Kidney capillary endothelial cell (primary cell): ENCODE measurements around the gene MYORG.
"Not testable (repeated sequence)": the region's sequence is repeated elsewhere in the genome, so short reads cannot be mapped to it uniquely, and the experiment has no call there.

Source experiments
- DNase-seq: peaks from one replicate; pipeline ENCODE4 v3.0.0-alpha.2; 2018; ENCODE audit warnings: low spot score

The MYORG gene

DNA sequence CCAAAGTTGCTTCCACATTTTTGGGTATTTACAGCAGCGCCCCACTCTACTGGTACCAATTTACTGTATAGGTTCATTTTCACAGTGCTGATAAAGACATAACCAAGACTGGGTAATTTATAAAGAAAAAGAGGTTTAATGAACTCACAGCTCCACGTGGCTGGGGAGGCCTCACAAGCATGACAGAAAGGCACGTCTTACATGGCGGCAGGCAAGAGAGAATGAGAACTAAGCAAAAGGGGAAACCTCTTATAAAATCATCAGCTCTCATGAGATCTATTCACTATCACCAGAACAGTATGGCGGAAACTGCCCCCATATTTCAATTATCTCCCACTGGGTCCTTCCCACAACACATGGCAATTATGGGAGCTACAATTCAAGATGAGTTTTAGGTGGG lies 7.9 kb downstream of the MYORG start:
- not testable (repeated sequence) for DNase-seq

DNA sequence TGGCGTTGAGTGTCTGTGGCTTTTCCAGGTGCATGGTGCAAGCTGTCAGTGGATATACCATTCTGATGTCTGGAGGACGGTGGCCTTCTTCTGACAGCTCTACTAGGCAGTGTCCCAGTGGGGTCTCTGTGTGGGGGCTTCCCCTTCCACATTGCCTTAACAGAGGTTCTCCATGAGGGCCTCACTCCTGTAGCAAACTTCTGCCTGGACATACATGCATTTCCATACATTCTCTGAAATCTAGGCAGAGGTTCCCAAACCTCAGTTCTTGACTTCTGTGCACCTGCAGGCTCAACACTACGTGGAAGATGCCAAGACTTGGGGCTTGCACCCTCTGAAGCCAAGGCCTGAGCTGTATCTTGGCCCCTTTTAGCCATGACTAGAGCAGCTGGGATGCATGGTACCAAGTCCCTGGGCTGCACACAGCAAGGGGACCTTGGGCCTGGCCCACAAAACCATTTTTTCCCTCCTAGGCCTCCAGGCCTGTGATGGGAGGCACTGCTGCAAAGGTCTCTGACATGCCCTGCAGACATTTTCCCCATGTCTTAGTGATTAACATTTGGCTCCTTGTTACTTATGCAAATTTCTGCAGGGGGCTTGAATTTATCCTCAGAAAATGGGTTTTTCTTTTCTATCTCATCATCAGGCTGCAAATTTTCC lies 8.8 kb downstream of the MYORG start:
- not testable (repeated sequence) for DNase-seq

DNA sequence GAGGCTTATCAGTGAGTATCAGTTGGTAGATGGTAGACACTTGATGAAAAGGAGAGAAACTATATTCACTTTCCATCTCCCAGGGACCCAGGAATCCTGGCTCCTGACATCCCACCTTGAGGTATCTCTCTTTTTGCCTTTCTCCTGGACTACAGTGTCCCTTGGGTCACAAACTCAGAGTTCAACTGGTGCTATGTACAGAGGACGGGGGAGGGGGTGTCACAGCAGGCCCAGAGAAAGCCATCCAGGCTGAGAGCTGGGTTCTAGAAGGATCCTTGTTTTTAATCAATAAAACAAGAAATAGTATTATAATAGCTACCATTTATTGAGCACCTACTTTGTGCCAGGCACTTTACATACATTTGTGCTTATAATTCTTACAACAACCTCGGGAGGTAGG lies 10.3 kb downstream of the MYORG start:
- no peak for DNase-seq

GRCh38 chr9:34365282-34365681 lies 11.4 kb downstream of the MYORG start:
- no peak for DNase-seq

- no peak for DNase-seq
Measured at GRCh38 chr9:34363619-34364351, 12.9 kb downstream of the MYORG start.

GRCh38 chr9:34362614-34363214 lies 14.0 kb downstream of the MYORG start:
- no peak for DNase-seq

- DNase-seq: not testable (repeated sequence)
Measured at GRCh38 chr9:34352957-34353356, 23.7 kb downstream of the MYORG start.

- DNase-seq: not testable (repeated sequence)
Measured at GRCh38 chr9:34352122-34352652, 24.5 kb downstream of the MYORG start.

- DNase-seq: no peak
Measured at GRCh38 chr9:34349324-34349723, 27.4 kb downstream of the MYORG start.

DNA sequence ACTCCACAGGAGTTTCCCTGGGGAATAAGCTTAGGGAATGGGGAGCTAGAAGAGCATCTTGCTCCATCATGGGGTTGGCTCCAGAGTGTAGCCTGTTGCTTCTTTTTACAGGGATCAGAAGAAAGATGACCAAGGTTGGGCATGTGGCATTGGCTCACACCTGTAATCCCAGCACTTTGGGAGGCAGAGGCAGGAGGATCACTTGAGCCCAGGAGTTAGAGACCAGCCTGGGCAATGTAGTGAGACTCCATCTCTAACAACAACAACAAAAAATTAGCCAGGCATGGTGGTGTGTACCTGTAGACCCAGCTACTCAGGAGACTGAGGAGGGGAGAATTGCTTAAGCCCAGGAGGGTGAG lies 28.9 kb downstream of the MYORG start:
- no peak for DNase-seq

DNA sequence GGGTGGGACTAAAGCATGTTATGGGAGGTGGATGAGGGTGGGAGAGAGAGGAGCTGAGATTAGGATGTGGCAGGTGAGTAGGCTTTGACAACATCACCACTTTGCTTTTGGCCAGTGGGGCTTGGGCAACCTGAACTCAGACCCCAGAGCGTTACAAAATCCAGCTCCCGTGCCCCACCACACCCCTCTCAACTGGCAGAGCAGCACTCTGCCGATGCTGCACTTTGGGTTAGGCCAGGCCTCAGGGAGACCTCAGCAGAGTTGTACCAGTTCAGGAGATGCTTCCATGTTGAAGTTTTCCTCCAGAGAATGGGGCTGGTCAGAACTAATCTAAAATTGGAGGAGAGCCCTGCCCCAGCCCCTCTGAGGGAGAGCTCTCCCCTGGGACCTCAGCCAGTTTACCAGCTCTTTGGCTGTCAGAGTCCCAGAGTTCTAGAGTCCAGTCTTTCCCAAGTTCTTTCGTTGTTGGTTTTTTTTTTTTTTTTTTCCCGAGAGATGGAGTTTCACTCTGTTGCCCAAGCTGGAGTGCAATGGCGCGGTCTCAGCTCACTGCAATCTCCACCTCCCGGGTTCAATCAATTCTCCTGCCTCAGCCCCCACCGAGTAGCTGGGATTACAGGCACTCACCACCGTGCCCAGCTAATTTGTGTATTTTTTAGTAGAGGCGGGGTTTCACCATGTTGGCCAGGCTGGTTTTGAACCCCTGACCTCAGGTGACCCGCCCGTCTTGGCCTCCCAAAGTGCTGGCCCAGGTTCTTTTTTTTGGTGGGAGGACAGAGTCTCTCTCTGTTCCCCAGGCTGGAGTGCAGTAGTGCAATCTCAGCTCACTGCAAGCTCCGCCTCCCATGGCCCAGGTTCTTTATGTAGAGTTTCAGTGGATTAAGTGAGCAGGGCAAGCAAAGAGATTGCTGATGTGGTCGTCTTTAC lies 29.6 kb downstream of the MYORG start:
- DNase-seq: no peak

- DNase-seq: no peak
Measured at GRCh38 chr9:34343605-34344004, 33.1 kb downstream of the MYORG start.

DNA sequence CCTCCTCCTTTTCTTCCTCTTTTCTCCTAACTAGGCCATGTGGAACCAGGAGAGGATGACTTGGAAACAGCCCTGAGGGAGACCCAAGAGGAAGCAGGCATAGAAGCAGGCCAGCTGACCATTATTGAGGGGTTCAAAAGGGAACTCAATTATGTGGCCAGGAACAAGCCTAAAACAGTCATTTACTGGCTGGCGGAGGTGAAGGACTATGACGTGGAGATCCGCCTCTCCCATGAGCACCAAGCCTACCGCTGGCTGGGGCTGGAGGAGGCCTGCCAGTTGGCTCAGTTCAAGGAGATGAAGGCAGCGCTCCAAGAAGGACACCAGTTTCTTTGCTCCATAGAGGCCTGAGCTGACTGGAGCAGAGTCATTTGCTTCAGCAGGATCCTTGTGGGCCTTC lies 33.6 kb downstream of the MYORG start:
- DNase-seq: no peak

- DNase-seq: no peak
Measured at GRCh38 chr9:34341659-34342295, 34.9 kb downstream of the MYORG start.

DNA sequence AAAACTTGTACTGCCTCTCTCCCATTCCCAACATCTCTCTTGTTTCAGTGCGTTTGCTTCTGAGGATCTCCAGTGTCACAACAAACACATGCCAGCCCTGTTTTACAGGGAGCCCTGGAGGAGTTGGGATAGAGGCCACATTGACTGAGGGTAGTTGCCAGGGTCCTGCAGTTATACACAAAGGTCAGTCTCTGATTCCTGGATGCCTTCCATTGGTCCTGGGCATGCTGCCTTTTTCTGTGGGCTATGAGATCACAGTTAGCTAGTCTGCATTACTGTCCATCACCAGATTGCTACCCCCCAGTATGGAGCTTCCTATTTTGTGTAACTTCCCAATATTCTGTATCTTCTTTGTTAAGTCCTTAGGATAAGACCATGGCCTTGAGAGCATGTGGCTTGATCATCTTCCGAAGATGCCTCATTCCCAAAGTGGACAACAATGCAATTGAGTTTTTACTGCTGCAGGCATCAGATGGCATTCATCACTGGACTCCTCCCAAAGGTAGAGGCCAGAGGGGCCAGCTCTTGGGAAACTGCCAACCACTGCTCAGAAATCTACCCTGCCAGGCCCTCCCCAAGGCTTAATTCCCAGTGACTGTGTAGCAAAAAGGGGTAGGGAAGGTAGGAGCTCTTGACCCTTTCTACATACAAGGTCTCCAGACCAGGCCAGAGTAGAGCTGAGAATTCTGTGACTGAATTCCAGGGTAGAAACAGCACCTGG lies 37.9 kb downstream of the MYORG start:
- DNase-seq: no peak

DNA sequence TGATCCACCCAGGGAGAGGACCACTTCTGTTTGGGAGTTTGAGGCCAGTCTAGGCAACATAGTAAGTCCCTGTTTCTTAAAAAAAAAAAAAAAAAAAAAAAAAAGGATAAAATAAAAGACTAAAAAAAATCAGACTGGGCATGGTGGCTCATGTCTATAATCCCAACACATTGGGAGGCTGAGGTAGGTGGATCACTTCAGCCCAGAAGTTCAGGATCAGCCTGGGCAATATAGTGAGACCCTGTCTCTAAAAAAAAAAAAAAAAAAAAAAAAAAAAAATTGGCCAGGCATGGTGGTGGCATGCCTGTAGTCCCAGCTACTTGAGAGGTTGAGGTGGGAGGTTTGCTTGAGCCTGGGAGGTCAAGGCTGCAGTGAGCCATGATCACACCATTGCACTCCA lies 38.6 kb downstream of the MYORG start:
- DNase-seq: not testable (repeated sequence)

GRCh38 chr9:34337403-34337802 lies 39.3 kb downstream of the MYORG start:
- DNase-seq: no peak

DNA sequence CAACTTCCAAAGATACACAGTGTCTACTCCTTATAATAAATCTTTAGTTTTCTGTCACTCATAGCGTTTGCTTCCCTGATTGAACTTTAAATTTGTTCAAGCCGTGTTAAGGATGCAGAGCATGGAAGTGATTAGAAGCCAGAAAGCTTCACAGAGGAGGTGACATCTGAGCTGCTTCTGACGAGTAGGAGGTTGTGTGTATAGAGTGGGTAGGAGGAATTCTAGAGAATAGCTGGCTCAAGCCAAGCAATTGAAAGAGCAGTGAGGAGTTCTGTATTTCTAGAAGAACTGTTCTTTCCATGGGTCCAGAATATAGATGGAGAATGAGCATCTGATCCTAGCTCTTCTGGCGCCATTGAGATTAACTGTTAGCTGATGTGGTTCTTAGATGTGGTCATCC lies 41.3 kb downstream of the MYORG start:
- DNase-seq: no peak

DNA sequence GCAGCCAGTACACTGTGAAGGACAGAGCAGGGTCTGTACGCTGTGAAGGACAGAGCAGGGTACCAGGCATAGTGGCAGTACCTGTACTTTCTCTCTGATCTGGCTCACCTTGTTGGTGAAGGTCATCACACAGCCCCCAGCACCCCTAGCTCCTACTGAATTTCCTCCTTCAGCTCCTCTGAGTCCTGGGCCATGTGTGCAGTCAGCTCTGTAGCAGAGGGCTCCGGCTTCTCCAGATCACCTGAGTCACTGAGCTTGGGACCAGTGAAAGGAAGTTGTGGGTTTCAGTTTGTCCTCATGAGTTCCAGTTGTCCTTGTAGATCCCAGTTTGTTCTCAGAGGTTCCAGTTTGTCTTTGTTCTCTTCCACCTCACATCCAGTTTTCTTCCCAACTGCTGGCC lies 41.8 kb downstream of the MYORG start:
- no peak for DNase-seq

DNA sequence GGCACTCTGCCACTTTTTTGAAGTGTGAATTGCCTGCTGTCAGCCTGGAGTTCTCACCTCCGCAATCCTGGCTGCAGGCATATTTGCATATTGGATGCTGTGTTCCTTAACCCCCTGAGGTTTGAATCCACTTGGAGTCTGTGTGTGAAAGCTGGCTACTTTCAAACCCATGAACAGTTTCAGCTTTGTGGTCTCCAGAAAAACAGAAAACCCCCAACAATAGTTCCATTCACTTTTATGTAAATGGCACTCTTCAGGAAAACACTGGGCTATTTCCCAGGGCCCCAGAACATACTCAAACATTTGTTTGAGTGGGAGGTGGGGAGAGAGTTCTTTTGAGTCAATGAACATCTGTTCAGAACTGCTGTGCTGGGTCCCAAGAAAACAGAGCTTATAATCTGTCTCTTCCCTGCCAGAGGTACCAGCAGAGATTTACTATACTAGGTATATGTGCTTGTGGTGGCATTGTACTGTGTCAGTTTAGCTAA lies 42.3 kb downstream of the MYORG start:
- DNase-seq: no peak

DNA sequence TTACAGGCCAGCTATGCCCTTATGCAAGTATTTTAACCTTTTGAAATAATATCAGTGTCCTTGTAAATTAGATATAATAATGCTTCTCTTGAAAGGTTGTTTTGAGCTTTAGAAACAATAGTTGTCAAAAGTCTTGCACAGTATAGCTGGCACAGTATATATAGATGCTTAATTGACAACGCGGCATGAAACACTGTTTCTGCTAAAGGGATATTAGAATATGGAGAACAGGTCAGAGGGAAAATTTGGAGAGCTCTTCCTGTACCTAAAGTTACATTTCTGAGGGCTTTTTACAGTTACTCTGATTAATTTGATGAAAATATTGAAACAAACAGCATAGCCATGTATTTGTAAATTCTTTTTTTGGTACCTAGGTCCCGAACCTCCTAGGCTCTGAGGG lies 42.9 kb downstream of the MYORG start:
- no peak for DNase-seq
